ENCODE data around the gene SLC15A5.
A peak's percentile ranks its signal among the peaks of the same experiment; 100 is the strongest.

Gene SLC15A5

GRCh38 chr12:16260206-16260605 lies 17.3 kb downstream of the SLC15A5 start:
- no peak for DNase-seq

GRCh38 chr12:16258963-16259362 lies 18.5 kb downstream of the SLC15A5 start:
- no peak for DNase-seq

- DNase-seq, result no peak
These were observed 31.2 kb downstream of the SLC15A5 start for GRCh38 chr12:16246264-16246663.

- DNase-seq, result no peak
These were observed 32.3 kb downstream of the SLC15A5 start for GRCh38 chr12:16245209-16245608.

- DNase-seq, result no peak
These were observed 33.7 kb downstream of the SLC15A5 start for GRCh38 chr12:16243487-16244412.

GRCh38 chr12:16241346-16241745 lies 36.1 kb downstream of the SLC15A5 start:
- no peak for DNase-seq

- no peak for DNase-seq
These were observed 38.8 kb downstream of the SLC15A5 start for GRCh38 chr12:16238661-16239060.

- DNase-seq, result no peak
These were observed 47.8 kb downstream of the SLC15A5 start for GRCh38 chr12:16229676-16230075.

GRCh38 chr12:16228067-16228466 lies 49.4 kb downstream of the SLC15A5 start:
- no peak for DNase-seq

GRCh38 chr12:16225692-16226091 lies 51.8 kb downstream of the SLC15A5 start:
- peak; percentile 48 for DNase-seq

GRCh38 chr12:16224196-16224595 lies 53.3 kb downstream of the SLC15A5 start:
- no peak for DNase-seq

GRCh38 chr12:16221776-16222175 lies 55.7 kb downstream of the SLC15A5 start:
- no peak for DNase-seq

- no peak for DNase-seq
These were observed 57.4 kb downstream of the SLC15A5 start for GRCh38 chr12:16220120-16220519.

- DNase-seq, result no peak
These were observed 58.3 kb downstream of the SLC15A5 start for GRCh38 chr12:16218934-16219751.

- DNase-seq, result no peak
These were observed 59.3 kb downstream of the SLC15A5 start for GRCh38 chr12:16218234-16218633.

GRCh38 chr12:16211731-16212130 lies 65.8 kb downstream of the SLC15A5 start:
- no peak for DNase-seq

GRCh38 chr12:16198884-16199283 lies 78.6 kb downstream of the SLC15A5 start:
- DNase-seq, result no peak

- DNase-seq, result no peak
These were observed 79.9 kb downstream of the SLC15A5 start for GRCh38 chr12:16197600-16197999.

- peak; percentile 37 for DNase-seq
These were observed 87.6 kb downstream of the SLC15A5 start for GRCh38 chr12:16189849-16190248.

- no peak for DNase-seq
These were observed 89.8 kb downstream of the SLC15A5 start for GRCh38 chr12:16187660-16188059.

GRCh38 chr12:16184681-16185080 lies 92.8 kb downstream of the SLC15A5 start:
- DNase-seq, result no peak

- DNase-seq, result no peak
These were observed 93.9 kb downstream of the SLC15A5 start for GRCh38 chr12:16183541-16183940.

GRCh38 chr12:16175840-16176239 lies 101.6 kb downstream of the SLC15A5 start:
- DNase-seq, result no peak

GRCh38 chr12:16174282-16174681 lies 103.2 kb downstream of the SLC15A5 start:
- no peak for DNase-seq

All from NCI-H526 treated with DMSO at 0.1 percent for 48 hours (cell line).